ENCODE data around the gene TMEM11. TPM values are rescaled to one million over a fixed set of nuclear protein-coding genes. Genes with fewer than 3 reads are reported as not detected.

TMEM11 gene, protein sequence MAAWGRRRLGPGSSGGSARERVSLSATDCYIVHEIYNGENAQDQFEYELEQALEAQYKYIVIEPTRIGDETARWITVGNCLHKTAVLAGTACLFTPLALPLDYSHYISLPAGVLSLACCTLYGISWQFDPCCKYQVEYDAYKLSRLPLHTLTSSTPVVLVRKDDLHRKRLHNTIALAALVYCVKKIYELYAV
- 23.3 TPM for total RNA-seq (2013)
- polyA plus RNA-seq, result 10 to 100 TPM; 25.7 to 68.1 (median 59.5) TPM
- polyA minus RNA-seq, result 20.5 and 44.7 TPM in 2 replicates
- 5.4 to 17.1 (median 8.5) reads per million in 11 experiments for total RNA-seq

DNA sequence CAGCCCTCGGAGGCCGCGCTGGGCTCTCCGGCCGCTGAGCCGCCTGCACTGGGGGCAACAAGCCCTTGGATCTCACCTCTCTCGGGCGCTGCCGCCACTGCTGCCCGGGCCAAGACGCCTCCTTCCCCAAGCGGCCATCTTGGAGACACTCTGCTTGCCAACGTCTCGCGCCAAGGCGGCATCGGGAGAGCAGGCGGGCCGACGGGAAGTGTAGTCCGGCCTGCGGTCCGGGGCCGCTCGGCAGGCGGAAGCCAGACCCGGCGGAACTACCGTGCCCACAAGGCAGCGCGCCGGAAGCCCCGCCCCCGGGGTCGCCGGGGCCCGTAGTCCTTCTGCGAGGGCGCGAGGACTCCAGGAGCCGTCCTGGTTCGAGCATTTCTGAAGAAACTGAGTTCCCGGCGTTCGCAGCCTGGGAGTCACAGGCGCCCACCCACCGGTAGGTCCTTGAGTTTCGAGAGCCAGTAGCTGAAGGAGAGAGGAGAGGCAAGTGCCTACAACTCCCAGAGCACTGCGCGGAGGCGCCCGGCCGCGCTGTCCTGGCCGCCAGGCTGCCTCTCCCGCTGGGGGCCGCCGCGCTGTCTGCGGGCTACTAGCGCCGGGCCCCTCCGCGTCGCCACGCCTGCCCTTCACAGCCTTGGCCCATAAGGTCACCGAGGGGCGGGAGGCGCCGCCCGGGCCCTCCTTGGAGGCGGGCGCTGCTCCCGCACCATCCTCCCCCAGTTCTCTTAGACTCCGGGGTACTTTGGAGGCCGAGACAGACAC, at the start of gene TMEM11:
Gene TMEM11 (minus strand): TSS at position 147 of the 762 bp plus-strand sequence. CDS start 9 bp downstream, at position 138.
- 0% methylated on average over 72 of the region's 76 CpGs for WGBS (ENCODE audit: insufficient coverage)
- peak within 1 kb of the TSS; percentile 87 to 97 for H3K4me3 Mint-ChIP-seq
- TF ChIP-seq, protein P1, sequence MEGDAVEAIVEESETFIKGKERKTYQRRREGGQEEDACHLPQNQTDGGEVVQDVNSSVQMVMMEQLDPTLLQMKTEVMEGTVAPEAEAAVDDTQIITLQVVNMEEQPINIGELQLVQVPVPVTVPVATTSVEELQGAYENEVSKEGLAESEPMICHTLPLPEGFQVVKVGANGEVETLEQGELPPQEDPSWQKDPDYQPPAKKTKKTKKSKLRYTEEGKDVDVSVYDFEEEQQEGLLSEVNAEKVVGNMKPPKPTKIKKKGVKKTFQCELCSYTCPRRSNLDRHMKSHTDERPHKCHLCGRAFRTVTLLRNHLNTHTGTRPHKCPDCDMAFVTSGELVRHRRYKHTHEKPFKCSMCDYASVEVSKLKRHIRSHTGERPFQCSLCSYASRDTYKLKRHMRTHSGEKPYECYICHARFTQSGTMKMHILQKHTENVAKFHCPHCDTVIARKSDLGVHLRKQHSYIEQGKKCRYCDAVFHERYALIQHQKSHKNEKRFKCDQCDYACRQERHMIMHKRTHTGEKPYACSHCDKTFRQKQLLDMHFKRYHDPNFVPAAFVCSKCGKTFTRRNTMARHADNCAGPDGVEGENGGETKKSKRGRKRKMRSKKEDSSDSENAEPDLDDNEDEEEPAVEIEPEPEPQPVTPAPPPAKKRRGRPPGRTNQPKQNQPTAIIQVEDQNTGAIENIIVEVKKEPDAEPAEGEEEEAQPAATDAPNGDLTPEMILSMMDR (IDR thresholded peaks at IDR 0.05), result peak; percentile 20
- H3K27me3 ChIP-seq (ENCODE audit: control insufficient read depth in 2 of 2, insufficient read depth in 2 of 2, low read length in 2 of 2), result no peaks in the 10 kb centered on the region
- peaks cover 97% of the 10 kb centered on the region for H3K79me2 ChIP-seq (ENCODE audit: insufficient read depth, low read length)
- peaks cover 15 to 30% of the 10 kb centered on the region in 2 donors for H3K36me3 Mint-ChIP-seq
- peak within 1 kb of the TSS; percentile 90 to 98 (median 97) for H3K27ac Mint-ChIP-seq
- peaks cover 69% of the 10 kb centered on the region for H3K4me1 Mint-ChIP-seq
- DNase-seq, result peak; percentile 94 to 95 (median 95)
- peaks cover 0 to 2% (median 0%) of the 10 kb centered on the region in 7 donors for H3K9me3 Mint-ChIP-seq
- H2AFZ ChIP-seq (ENCODE audit: insufficient read depth, low read depth, low read length, poor library complexity, severe bottlenecking), result peak within 1 kb of the TSS; percentile 86
- intact Hi-C loops (cut with micrococcal nuclease), result loop anchor here (5.0 kb wide), 4 partner anchors 38 to 172 kb away; partner anchors contain the start of genes NATD1 (in 2 of the 2), DHRS7B (in 1 of the 2) and USP22 (in 1 of the 2)
- peaks cover 56 to 72% of the 10 kb centered on the region in 2 donors for H3K4me1 ChIP-seq (ENCODE audit: control insufficient read depth in 1 of 2, insufficient read depth in 2 of 2, low read length in 2 of 2)
- H4K20me1 ChIP-seq (ENCODE audit: insufficient read depth, low read length), result peaks cover 47% of the 10 kb centered on the region
- peak within 1 kb of the TSS; percentile 95 for H3K9ac ChIP-seq (ENCODE audit: insufficient read depth, low read length, poor library complexity, severe bottlenecking)
- H3K9me3 ChIP-seq (replicated peaks in 1 of 2; ENCODE audit: control insufficient read depth in 1 of 2, insufficient read depth in 1 of 2, low read length in 2 of 2), result no peaks in the 10 kb centered on the region
- peak within 1 kb of the TSS; percentile 93 for H3K27ac ChIP-seq (ENCODE audit: low read depth in 1 of 2, low read length in 2 of 2)
- H3K4me3 ChIP-seq (replicated peaks in 1 of 3; ENCODE audit: low read depth in 2 of 3, low read length in 3 of 3), result peak within 1 kb of the TSS; percentile 81 to 95 (median 93)
- peaks cover 12 to 20% of the 10 kb centered on the region in 2 donors for H3K36me3 ChIP-seq (replicated peaks in 1 of 2; ENCODE audit: control insufficient read depth in 1 of 2, insufficient read depth in 2 of 2, low read length in 2 of 2)
- no peaks in the 10 kb centered on the region for H3K27me3 Mint-ChIP-seq (ENCODE audit: low read depth in 3 of 3)
- peak within 1 kb of the TSS; percentile 88 for H3K4me2 ChIP-seq (replicated peaks; ENCODE audit: extremely low read depth, low read length, poor library complexity, severe bottlenecking)

DNA sequence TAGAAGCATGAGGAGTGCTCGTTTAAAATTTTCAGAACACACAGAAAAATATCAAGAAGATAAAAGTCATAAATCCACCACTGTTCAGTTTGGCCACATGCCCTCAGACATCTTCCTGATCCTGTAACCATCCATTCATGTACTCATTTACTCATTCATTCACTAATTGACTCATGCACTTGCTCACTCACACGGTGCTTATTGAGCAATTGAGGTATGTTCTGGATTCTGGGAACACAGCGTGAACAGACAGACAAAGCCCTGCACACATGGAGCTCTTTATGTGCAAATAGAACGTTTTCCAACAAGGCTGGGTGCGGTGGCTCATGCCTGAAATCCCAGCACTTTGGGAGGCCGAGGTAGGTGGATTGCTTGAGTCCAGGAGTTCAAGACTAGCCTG, 49.4 kb upstream of the TMEM11 start:
- H3K9ac ChIP-seq (ENCODE audit: insufficient read depth, low read length, poor library complexity, severe bottlenecking), result no peak overlapping the region
- H3K27ac ChIP-seq (ENCODE audit: low read depth in 1 of 2, low read length in 2 of 2), result no peak overlapping the region
- H3K4me3 ChIP-seq (replicated peaks in 1 of 3; ENCODE audit: low read depth in 2 of 3, low read length in 3 of 3), result no peak overlapping the region
- WGBS (ENCODE audit: insufficient coverage), result 67% methylated on average over 3 of the region's 6 CpGs
- Mint-ChIP-seq H3K4me1 (no peaks in the 10 kb centered on the region), H3K4me3 (no peak overlapping the region), H3K27ac (no peak overlapping the region), H3K9me3 (no peaks in the 10 kb centered on the region), H3K36me3 (no peaks in the 10 kb centered on the region), H3K27me3 (ENCODE audit: low read depth in 3 of 3) (peaks cover 0 to 13% (median 2%) of the 10 kb centered on the region in 3 donors)
- H3K27me3 ChIP-seq (ENCODE audit: control insufficient read depth in 2 of 2, insufficient read depth in 2 of 2, low read length in 2 of 2), result no peaks in the 10 kb centered on the region
- no peak overlapping the region for H2AFZ ChIP-seq (ENCODE audit: insufficient read depth, low read depth, low read length, poor library complexity, severe bottlenecking)
- TF ChIP-seq, protein P1 (IDR thresholded peaks at IDR 0.05), result no peak
- no peak for DNase-seq
- no peaks in the 10 kb centered on the region for H3K9me3 ChIP-seq (replicated peaks in 1 of 2; ENCODE audit: control insufficient read depth in 1 of 2, insufficient read depth in 1 of 2, low read length in 2 of 2)
- no peaks in the 10 kb centered on the region for H4K20me1 ChIP-seq (ENCODE audit: insufficient read depth, low read length)
- intact Hi-C loops (cut with micrococcal nuclease), result no loop called here
- no peak overlapping the region for H3K4me2 ChIP-seq (replicated peaks; ENCODE audit: extremely low read depth, low read length, poor library complexity, severe bottlenecking)
- H3K4me1 ChIP-seq (ENCODE audit: control insufficient read depth in 1 of 2, insufficient read depth in 2 of 2, low read length in 2 of 2), result no peaks in the 10 kb centered on the region
- H3K79me2 ChIP-seq (ENCODE audit: insufficient read depth, low read length), result no peaks in the 10 kb centered on the region
- no peaks in the 10 kb centered on the region for H3K36me3 ChIP-seq (replicated peaks in 1 of 2; ENCODE audit: control insufficient read depth in 1 of 2, insufficient read depth in 2 of 2, low read length in 2 of 2)

All from CD14-positive monocyte (primary cell).